ENCODE measurements around the gene ENPP3. TPM values are rescaled to one million over a fixed set of nuclear protein-coding genes. Genes with fewer than 3 reads are reported as not detected.

ENPP3 gene
- total RNA-seq, 2 experiments from 2014 or later, result 0.22 to 0.34 TPM

DNA sequence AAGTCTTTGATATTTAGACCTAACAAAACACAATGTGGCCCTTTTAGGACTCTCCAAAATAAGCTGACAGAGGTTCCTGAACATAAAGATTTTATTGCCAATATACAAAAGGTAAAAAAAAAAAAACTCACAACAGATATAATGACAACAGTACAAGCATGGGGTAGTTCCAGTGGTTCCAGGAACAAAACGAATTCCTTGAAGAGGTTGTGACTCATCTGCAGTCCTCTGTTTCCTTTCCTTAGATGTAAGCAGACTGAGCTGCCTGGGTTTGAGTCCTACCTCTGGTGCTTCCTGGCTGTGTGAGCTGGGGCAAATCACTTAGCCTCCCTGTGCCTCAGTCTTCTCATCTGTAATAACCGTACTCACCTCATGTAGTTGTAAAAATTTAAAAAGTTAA, 87.0 kb downstream of the ENPP3 start:
- Mint-ChIP-seq H3K36me3 (ENCODE audit: low read depth) (peaks cover 3% of the 10 kb centered on the region), H3K27me3 (no peaks in the 10 kb centered on the region), H3K4me3 (no peak overlapping the region), H3K9me3 (peaks cover 2% of the 10 kb centered on the region), H3K27ac (no peak overlapping the region), H3K4me1 (ENCODE audit: low read depth) (no peaks in the 10 kb centered on the region)
- Histone ChIP-seq H3K36me3 (ENCODE audit: insufficient read depth, low read length) (no peaks in the 10 kb centered on the region), H3K9me3 (ENCODE audit: control insufficient read depth in 1 of 2, insufficient read depth in 1 of 2, low read length in 2 of 2) (no peaks in the 10 kb centered on the region), H3K4me3 (ENCODE audit: low read length) (no peak overlapping the region), H3K27ac (ENCODE audit: low read depth in 1 of 2, low read length in 2 of 2) (no peak overlapping the region), H3K4me1 (ENCODE audit: insufficient read depth, low read length) (no peaks in the 10 kb centered on the region), H3K27me3 (ENCODE audit: control insufficient read depth in 1 of 2, insufficient read depth in 2 of 2, low read length in 2 of 2) (no peaks in the 10 kb centered on the region)
- ChIA-PET POLR2A (no interaction called here), CTCF (no interaction called here)
- TF ChIP-seq, protein P1, sequence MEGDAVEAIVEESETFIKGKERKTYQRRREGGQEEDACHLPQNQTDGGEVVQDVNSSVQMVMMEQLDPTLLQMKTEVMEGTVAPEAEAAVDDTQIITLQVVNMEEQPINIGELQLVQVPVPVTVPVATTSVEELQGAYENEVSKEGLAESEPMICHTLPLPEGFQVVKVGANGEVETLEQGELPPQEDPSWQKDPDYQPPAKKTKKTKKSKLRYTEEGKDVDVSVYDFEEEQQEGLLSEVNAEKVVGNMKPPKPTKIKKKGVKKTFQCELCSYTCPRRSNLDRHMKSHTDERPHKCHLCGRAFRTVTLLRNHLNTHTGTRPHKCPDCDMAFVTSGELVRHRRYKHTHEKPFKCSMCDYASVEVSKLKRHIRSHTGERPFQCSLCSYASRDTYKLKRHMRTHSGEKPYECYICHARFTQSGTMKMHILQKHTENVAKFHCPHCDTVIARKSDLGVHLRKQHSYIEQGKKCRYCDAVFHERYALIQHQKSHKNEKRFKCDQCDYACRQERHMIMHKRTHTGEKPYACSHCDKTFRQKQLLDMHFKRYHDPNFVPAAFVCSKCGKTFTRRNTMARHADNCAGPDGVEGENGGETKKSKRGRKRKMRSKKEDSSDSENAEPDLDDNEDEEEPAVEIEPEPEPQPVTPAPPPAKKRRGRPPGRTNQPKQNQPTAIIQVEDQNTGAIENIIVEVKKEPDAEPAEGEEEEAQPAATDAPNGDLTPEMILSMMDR (IDR thresholded peaks at IDR 0.05), result no peak
- intact Hi-C loops (cut with DNase I, micrococcal nuclease), result no loop called here
- DNase-seq (no peak), ATAC-seq (ENCODE audit: poor library complexity) (no peak)

DNA sequence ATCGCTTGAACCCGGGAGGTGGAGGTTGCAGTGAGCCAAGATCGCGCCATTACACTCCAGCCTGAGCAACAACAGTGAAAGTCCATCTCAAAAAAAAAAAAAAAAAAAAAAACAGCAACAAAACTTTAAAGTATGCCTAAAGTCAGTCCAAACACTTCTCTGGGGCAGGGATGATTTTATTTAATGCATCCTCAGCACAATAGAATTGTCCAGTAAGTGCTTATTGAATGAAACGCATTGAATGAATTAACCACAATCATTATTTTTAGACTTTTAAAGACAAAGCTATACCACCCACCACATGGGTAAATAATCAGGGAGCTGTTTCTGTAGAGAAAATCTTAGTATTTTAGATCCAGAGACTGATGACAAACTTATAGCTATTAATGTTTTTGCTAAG, 90.4 kb downstream of the ENPP3 start:
- no peaks in the 10 kb centered on the region for H3K4me1 ChIP-seq (ENCODE audit: insufficient read depth, low read length)
- peaks cover 3% of the 10 kb centered on the region for H3K27me3 Mint-ChIP-seq
- no peaks in the 10 kb centered on the region for H3K27me3 ChIP-seq (ENCODE audit: control insufficient read depth in 1 of 2, insufficient read depth in 2 of 2, low read length in 2 of 2)
- no peaks in the 10 kb centered on the region for H3K4me1 Mint-ChIP-seq (ENCODE audit: low read depth)
- no peak overlapping the region for H3K4me3 Mint-ChIP-seq
- ATAC-seq (ENCODE audit: poor library complexity), result no peak
- ChIA-PET CTCF (no interaction called here), POLR2A (no interaction called here)
- no peak overlapping the region for H3K27ac Mint-ChIP-seq
- no peaks in the 10 kb centered on the region for H3K36me3 ChIP-seq (ENCODE audit: insufficient read depth, low read length)
- intact Hi-C loops (cut with DNase I, micrococcal nuclease), result no loop called here
- H3K27ac ChIP-seq (ENCODE audit: low read depth in 1 of 2, low read length in 2 of 2), result no peak overlapping the region
- H3K4me3 ChIP-seq (ENCODE audit: low read length), result no peak overlapping the region
- no peaks in the 10 kb centered on the region for H3K9me3 ChIP-seq (ENCODE audit: control insufficient read depth in 1 of 2, insufficient read depth in 1 of 2, low read length in 2 of 2)
- TF ChIP-seq, protein P1 (IDR thresholded peaks at IDR 0.05), result no peak
- no peak for DNase-seq
- peaks cover 2% of the 10 kb centered on the region for H3K9me3 Mint-ChIP-seq
- H3K36me3 Mint-ChIP-seq (ENCODE audit: low read depth), result peaks cover 3% of the 10 kb centered on the region

DNA sequence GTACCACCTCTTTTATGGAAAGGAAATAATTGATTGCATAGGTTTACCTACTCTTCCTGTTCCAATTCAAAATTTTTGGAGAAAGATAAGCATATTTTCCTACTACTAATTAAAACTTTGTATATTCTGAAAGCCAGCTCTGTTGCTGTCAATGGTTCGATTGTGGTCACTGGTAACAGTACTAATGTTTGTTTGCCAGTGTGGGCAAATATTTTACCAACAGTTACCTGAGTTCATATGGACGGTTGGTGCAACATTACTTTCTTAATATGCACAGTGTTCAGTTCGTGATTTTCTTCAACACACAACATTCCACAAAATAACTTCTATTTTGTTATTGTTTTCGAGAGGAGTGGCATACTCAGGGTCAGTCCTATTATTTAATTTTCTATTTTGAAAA, 90.8 kb downstream of the ENPP3 start:
- Mint-ChIP-seq H3K4me3 (no peak overlapping the region), H3K27me3 (peaks cover 3% of the 10 kb centered on the region), H3K4me1 (ENCODE audit: low read depth) (no peaks in the 10 kb centered on the region), H3K36me3 (ENCODE audit: low read depth) (peaks cover 3% of the 10 kb centered on the region), H3K9me3 (peaks cover 2% of the 10 kb centered on the region), H3K27ac (no peak overlapping the region)
- DNase-seq (no peak), ATAC-seq (ENCODE audit: poor library complexity) (no peak)
- H3K36me3 ChIP-seq (ENCODE audit: insufficient read depth, low read length), result no peaks in the 10 kb centered on the region
- intact Hi-C loops (cut with DNase I, micrococcal nuclease), result no loop called here
- TF ChIP-seq, protein P1 (IDR thresholded peaks at IDR 0.05), result no peak
- CTCF ChIA-PET, result no interaction called here
- H3K4me1 ChIP-seq (ENCODE audit: insufficient read depth, low read length), result no peaks in the 10 kb centered on the region
- POLR2A ChIA-PET, result no interaction called here
- H3K4me3 ChIP-seq (ENCODE audit: low read length), result no peak overlapping the region
- H3K27me3 ChIP-seq (ENCODE audit: control insufficient read depth in 1 of 2, insufficient read depth in 2 of 2, low read length in 2 of 2), result no peaks in the 10 kb centered on the region
- no peak overlapping the region for H3K27ac ChIP-seq (ENCODE audit: low read depth in 1 of 2, low read length in 2 of 2)
- no peaks in the 10 kb centered on the region for H3K9me3 ChIP-seq (ENCODE audit: control insufficient read depth in 1 of 2, insufficient read depth in 1 of 2, low read length in 2 of 2)

Measured in CD4-positive, alpha-beta T cell (primary cell).